Right lobe of liver (tissue), 4 donors: ENCODE data around the gene ZCCHC7.

Experiments used
- CTCF ChIP-seq, 4 donors: fragments of 200-600 bp in 3 of 4; fragments of 450-650 bp in 1 of 4; IDR thresholded peaks; one replicate each; pipeline versions ENCODE4 v1.5.1 to v1.8.0; 2016 to 2022; ENCODE audit warnings: antibody characterized with exemption in 4 of 4, mild to moderate bottlenecking in 2 of 4
- POLR2A ChIP-seq: fragments of 450-650 bp; IDR thresholded peaks from one replicate; pipeline ENCODE4 v1.6.1; 2017; ENCODE audit warnings: antibody characterized with exemption, mild to moderate bottlenecking
- donor health status: DM: no; HTN: no; CAD: no.
- donor health status: DM: no; HTN: no; CAD: no.
- donor health status: DM: no; HTN: yes; CAD: no.

DNA sequence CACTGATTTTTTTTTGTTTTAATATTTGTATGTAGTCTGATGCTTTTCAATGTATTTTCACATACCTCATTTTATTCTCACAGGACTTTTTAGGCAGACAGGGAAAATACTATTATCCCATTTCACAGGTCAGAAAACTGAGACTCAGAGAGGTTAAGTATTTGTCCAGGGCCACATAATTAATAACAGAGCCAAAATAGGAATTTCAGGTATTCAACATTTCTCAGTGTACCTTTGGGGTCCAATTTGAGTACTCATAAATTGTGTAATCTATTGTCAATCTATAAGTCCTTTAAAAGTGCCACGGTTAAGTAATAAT, 181.4 kb downstream of the ZCCHC7 start:
- TF ChIP-seq POLR2A (no peak), CTCF (IDR thresholded peaks at IDR 0.05) (no peak)
